ENCODE data around the gene SLC4A1AP. TPM values are rescaled to one million over a fixed set of nuclear protein-coding genes. Genes with fewer than 3 reads are reported as not detected.

SLC4A1AP gene
- polyA plus RNA-seq, 1 donor from 2014 or later = 47.9 TPM

DNA sequence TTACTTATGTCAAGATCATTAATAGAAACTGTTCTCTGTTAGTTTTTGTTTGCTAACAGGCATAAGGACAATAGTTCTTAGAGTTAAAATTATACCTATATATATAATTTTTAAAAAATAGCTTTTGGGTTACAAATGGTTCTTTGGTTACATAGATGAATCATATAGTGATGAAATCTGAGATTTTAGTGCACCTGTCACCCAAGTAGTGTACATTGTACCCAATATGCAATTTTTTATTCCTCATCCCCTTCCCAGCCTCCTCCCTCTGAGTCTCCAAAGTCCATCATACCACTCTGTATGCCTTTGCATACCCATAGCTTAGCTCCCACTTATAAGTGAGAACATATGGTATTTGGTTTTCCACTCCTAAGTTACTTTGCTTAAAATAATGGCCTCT is 26.4 kb downstream of the SLC4A1AP start:
- Histone ChIP-seq H3K4me2 (ENCODE audit: low read length) (no peak overlapping the region), H3K36me3 (ENCODE audit: insufficient read depth, low read length) (peaks cover 8% of the 10 kb centered on the region), H3K9me3 (ENCODE audit: low read length) (no peaks in the 10 kb centered on the region), H3K9me2 (ENCODE audit: insufficient read depth, low read length) (no peaks in the 10 kb centered on the region), H2AFZ (ENCODE audit: low read depth, low read length) (no peak overlapping the region), H3F3A (ENCODE audit: insufficient read depth, low read length, poor library complexity, severe bottlenecking) (no peaks in the 10 kb centered on the region), H3K79me2 (replicated peaks; ENCODE audit: insufficient read depth, low read length) (no peaks in the 10 kb centered on the region), H3K27ac (ENCODE audit: low read length) (no peak overlapping the region), H3K27me3 (ENCODE audit: insufficient read depth, low read depth, low read length) (no peaks in the 10 kb centered on the region), H3K4me3 (ENCODE audit: low read length) (no peak overlapping the region), H4K20me1 (ENCODE audit: insufficient read depth) (no peaks in the 10 kb centered on the region), H3K9ac (ENCODE audit: low read length) (no peak overlapping the region)
- TF ChIP-seq TAF1 (IDR thresholded peaks at IDR 0.05; ENCODE audit: low read depth) (no peak), POLR2AphosphoS5 (IDR thresholded peaks at IDR 0.05) (no peak), MXI1 (conservative IDR thresholded peaks at IDR 0.05; ENCODE audit: poor library complexity, severe bottlenecking) (no peak), SMC3 (conservative IDR thresholded peaks at IDR 0.05; ENCODE audit: poor library complexity) (no peak)
- TF ChIP-seq, protein P1, sequence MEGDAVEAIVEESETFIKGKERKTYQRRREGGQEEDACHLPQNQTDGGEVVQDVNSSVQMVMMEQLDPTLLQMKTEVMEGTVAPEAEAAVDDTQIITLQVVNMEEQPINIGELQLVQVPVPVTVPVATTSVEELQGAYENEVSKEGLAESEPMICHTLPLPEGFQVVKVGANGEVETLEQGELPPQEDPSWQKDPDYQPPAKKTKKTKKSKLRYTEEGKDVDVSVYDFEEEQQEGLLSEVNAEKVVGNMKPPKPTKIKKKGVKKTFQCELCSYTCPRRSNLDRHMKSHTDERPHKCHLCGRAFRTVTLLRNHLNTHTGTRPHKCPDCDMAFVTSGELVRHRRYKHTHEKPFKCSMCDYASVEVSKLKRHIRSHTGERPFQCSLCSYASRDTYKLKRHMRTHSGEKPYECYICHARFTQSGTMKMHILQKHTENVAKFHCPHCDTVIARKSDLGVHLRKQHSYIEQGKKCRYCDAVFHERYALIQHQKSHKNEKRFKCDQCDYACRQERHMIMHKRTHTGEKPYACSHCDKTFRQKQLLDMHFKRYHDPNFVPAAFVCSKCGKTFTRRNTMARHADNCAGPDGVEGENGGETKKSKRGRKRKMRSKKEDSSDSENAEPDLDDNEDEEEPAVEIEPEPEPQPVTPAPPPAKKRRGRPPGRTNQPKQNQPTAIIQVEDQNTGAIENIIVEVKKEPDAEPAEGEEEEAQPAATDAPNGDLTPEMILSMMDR (IDR thresholded peaks at IDR 0.05; ENCODE audit: poor library complexity, severe bottlenecking) = no peak

DNA sequence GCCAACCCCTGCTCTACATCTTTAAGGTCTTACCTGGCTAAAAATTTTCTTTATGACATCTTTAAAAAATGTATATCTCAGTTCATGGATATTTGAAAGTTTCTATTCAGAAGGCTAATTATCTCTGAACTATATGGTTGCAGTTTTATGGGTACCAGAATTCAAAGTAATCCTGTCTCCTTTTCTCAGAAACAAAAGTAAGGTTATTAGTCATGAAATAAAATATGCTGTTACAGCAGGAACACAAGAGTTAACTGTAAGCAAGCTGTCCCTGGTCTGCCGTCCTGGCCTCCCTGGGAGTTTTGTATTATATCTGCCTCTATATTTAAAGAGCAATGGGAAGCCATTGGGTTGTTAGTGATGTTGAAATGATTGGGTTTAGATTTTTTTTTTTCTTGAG is 34.0 kb downstream of the SLC4A1AP start:
- Histone ChIP-seq H3K4me3 (ENCODE audit: low read length) (no peak overlapping the region), H3K4me2 (ENCODE audit: low read length) (no peak overlapping the region), H3K79me2 (replicated peaks; ENCODE audit: insufficient read depth, low read length) (no peaks in the 10 kb centered on the region), H3F3A (ENCODE audit: insufficient read depth, low read length, poor library complexity, severe bottlenecking) (no peaks in the 10 kb centered on the region), H3K9me2 (ENCODE audit: insufficient read depth, low read length) (no peaks in the 10 kb centered on the region), H3K9me3 (ENCODE audit: low read length) (no peaks in the 10 kb centered on the region), H3K9ac (ENCODE audit: low read length) (no peak overlapping the region), H4K20me1 (ENCODE audit: insufficient read depth) (no peaks in the 10 kb centered on the region), H3K36me3 (ENCODE audit: insufficient read depth, low read length) (no peaks in the 10 kb centered on the region), H2AFZ (ENCODE audit: low read depth, low read length) (no peak overlapping the region), H3K27ac (ENCODE audit: low read length) (no peak overlapping the region), H3K27me3 (ENCODE audit: insufficient read depth, low read depth, low read length) (no peaks in the 10 kb centered on the region)
- TF ChIP-seq EP300 (conservative IDR thresholded peaks at IDR 0.05; ENCODE audit: poor library complexity, severe bottlenecking) (no peak), EZH2 (IDR thresholded peaks at IDR 0.05; ENCODE audit: borderline replicate concordance, insufficient read depth, low read length, poor library complexity, severe bottlenecking) (no peak), POLR2AphosphoS5 (IDR thresholded peaks at IDR 0.05) (no peak), MXI1 (conservative IDR thresholded peaks at IDR 0.05; ENCODE audit: poor library complexity, severe bottlenecking) (no peak), TAF1 (IDR thresholded peaks at IDR 0.05; ENCODE audit: low read depth) (no peak), RAD21 (conservative IDR thresholded peaks at IDR 0.05) (no peak), SMC3 (conservative IDR thresholded peaks at IDR 0.05; ENCODE audit: poor library complexity) (no peak)
- TF ChIP-seq, protein P1 (IDR thresholded peaks at IDR 0.05; ENCODE audit: poor library complexity, severe bottlenecking) = no peak
- TF ChIP-seq, protein P2, sequence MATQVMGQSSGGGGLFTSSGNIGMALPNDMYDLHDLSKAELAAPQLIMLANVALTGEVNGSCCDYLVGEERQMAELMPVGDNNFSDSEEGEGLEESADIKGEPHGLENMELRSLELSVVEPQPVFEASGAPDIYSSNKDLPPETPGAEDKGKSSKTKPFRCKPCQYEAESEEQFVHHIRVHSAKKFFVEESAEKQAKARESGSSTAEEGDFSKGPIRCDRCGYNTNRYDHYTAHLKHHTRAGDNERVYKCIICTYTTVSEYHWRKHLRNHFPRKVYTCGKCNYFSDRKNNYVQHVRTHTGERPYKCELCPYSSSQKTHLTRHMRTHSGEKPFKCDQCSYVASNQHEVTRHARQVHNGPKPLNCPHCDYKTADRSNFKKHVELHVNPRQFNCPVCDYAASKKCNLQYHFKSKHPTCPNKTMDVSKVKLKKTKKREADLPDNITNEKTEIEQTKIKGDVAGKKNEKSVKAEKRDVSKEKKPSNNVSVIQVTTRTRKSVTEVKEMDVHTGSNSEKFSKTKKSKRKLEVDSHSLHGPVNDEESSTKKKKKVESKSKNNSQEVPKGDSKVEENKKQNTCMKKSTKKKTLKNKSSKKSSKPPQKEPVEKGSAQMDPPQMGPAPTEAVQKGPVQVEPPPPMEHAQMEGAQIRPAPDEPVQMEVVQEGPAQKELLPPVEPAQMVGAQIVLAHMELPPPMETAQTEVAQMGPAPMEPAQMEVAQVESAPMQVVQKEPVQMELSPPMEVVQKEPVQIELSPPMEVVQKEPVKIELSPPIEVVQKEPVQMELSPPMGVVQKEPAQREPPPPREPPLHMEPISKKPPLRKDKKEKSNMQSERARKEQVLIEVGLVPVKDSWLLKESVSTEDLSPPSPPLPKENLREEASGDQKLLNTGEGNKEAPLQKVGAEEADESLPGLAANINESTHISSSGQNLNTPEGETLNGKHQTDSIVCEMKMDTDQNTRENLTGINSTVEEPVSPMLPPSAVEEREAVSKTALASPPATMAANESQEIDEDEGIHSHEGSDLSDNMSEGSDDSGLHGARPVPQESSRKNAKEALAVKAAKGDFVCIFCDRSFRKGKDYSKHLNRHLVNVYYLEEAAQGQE (IDR thresholded peaks at IDR 0.05; ENCODE audit: borderline replicate concordance) = no peak

Measured in neural cell (in vitro differentiated cells).